ENCODE measurements around the gene CARNS1. TPM values are rescaled to one million over a fixed set of nuclear protein-coding genes. Genes with fewer than 3 reads are reported as not detected.
"Not testable (repeated sequence)": the region's sequence is repeated elsewhere in the genome, so short reads cannot be mapped to it uniquely, and the experiment has no call there.

The CARNS1 gene
- total RNA-seq, 1 experiment from 2014 or later = 0.13 TPM

DNA sequence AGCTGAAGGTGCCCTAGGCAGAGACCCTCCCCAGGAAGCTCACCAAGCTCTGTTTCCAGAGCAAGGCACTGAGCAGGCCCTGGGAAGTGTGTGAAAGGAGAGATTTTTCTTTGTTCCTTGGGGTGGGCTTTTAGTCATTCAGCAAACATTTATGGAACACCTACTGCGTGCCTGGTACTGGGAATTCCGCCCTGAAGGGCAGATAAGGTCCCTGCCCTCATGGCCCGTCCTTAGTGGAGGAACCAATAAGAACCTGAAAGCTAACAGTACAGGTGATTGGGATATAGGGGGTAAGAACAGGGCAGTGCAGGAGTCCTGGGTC is 49.7 kb downstream of the CARNS1 start:
- Histone ChIP-seq H3K4me3 (ENCODE audit: low read depth, low read length, poor library complexity, severe bottlenecking) (peak overlapping the region; percentile 80), H3K9me3 (ENCODE audit: low read depth, low read length, poor library complexity, severe bottlenecking) (no peaks in the 10 kb centered on the region), H3K27me3 (replicated peaks; ENCODE audit: insufficient read depth, low read depth, low read length, poor library complexity) (no peaks in the 10 kb centered on the region), H3K27ac (ENCODE audit: low read depth, low read length, poor library complexity, severe bottlenecking) (peak overlapping the region; percentile 78), H3K36me3 (ENCODE audit: insufficient read depth, low read length, poor library complexity, severe bottlenecking) (no peaks in the 10 kb centered on the region), H3K4me1 (ENCODE audit: insufficient read depth, low read length, poor library complexity, severe bottlenecking) (peaks cover 11% of the 10 kb centered on the region)
- no peak for DNase-seq (ENCODE audit: low spot score)
- ChIA-PET CTCF (no interaction called here), POLR2A (ENCODE audit: low non-redundant PET) (no interaction called here)
- BruUV-seq (replicated peaks) = no TSS peak
- intact Hi-C loops (cut with micrococcal nuclease; ENCODE audit: unreplicated experiment) = no loop called here
- TF ChIP-seq, protein P1, sequence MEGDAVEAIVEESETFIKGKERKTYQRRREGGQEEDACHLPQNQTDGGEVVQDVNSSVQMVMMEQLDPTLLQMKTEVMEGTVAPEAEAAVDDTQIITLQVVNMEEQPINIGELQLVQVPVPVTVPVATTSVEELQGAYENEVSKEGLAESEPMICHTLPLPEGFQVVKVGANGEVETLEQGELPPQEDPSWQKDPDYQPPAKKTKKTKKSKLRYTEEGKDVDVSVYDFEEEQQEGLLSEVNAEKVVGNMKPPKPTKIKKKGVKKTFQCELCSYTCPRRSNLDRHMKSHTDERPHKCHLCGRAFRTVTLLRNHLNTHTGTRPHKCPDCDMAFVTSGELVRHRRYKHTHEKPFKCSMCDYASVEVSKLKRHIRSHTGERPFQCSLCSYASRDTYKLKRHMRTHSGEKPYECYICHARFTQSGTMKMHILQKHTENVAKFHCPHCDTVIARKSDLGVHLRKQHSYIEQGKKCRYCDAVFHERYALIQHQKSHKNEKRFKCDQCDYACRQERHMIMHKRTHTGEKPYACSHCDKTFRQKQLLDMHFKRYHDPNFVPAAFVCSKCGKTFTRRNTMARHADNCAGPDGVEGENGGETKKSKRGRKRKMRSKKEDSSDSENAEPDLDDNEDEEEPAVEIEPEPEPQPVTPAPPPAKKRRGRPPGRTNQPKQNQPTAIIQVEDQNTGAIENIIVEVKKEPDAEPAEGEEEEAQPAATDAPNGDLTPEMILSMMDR (conservative IDR thresholded peaks at IDR 0.05; ENCODE audit: low read depth, low read length) = no peak
- TF ChIP-seq EZH2 (IDR thresholded peaks at IDR 0.05; ENCODE audit: borderline replicate concordance, low read depth, low read length, poor library complexity, severe bottlenecking) = no peak

DNA sequence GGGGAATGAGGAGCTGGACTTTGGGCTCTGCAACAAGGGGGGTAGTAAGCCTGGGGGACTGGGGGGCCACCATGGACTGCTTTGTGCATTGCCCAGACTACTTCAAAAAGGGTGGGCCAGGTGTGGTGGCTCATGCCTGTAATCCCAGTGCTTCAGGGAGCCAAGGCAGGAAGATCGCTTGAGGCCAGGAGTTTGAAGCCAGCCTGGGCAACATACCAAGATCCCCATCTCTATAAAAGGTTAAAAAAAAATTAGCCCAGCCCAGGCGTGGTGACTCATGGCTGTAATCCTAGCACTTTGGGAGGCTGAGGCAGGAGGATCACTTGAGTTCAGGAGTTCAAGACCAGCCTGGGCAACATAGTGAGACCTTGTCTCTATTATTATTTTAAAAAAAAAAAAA is 50.1 kb downstream of the CARNS1 start:
- CTCF ChIA-PET; H3K9me3 ChIP-seq (ENCODE audit: low read depth, low read length, poor library complexity, severe bottlenecking); BruUV-seq (replicated peaks); H3K36me3 ChIP-seq (ENCODE audit: insufficient read depth, low read length, poor library complexity, severe bottlenecking); intact Hi-C loops (cut with micrococcal nuclease; ENCODE audit: unreplicated experiment); DNase-seq (ENCODE audit: low spot score); H3K27ac ChIP-seq (ENCODE audit: low read depth, low read length, poor library complexity, severe bottlenecking); H3K27me3 ChIP-seq (replicated peaks; ENCODE audit: insufficient read depth, low read depth, low read length, poor library complexity); POLR2A ChIA-PET (ENCODE audit: low non-redundant PET): not testable (repeated sequence)
- Histone ChIP-seq H3K4me3 (ENCODE audit: low read depth, low read length, poor library complexity, severe bottlenecking) (peak overlapping the region; percentile 80), H3K4me1 (ENCODE audit: insufficient read depth, low read length, poor library complexity, severe bottlenecking) (peaks cover 11% of the 10 kb centered on the region)

DNA sequence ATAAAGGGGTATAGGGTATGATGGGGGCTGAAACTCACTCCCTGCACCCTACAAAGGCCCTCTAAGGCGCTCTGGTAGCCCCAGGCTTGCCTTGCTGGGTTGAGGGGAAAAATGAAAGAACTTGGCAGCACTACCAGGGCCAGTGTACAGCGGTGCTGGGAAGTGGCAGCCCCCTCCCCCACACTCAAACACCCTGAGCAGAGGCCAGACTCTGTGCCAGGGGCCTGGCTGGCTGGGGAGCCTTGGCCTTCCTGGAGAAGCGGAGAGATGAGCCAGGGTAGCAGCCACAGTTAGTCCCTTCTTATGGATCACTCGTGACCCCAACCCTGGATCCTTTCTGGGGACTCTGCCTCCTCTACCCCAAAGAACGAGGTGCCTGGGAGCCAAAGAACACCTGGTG is 50.9 kb downstream of the CARNS1 start:
- BruUV-seq (replicated peaks) = no TSS peak
- H3K9me3 ChIP-seq (ENCODE audit: low read depth, low read length, poor library complexity, severe bottlenecking) = no peaks in the 10 kb centered on the region
- intact Hi-C loops (cut with micrococcal nuclease; ENCODE audit: unreplicated experiment) = no loop called here
- no peak overlapping the region for H3K27ac ChIP-seq (ENCODE audit: low read depth, low read length, poor library complexity, severe bottlenecking)
- peaks cover 11% of the 10 kb centered on the region for H3K4me1 ChIP-seq (ENCODE audit: insufficient read depth, low read length, poor library complexity, severe bottlenecking)
- ChIA-PET CTCF (interaction anchor here (0.7 kb wide), 1 partner anchor 64 kb away, joined by 3 read pairs; the partner anchor contains the start of gene PPP1CA), POLR2A (ENCODE audit: low non-redundant PET) (no interaction called here)
- no peak for DNase-seq (ENCODE audit: low spot score)
- no peak for TF ChIP-seq EZH2 (IDR thresholded peaks at IDR 0.05; ENCODE audit: borderline replicate concordance, low read depth, low read length, poor library complexity, severe bottlenecking)
- TF ChIP-seq, protein P1 (conservative IDR thresholded peaks at IDR 0.05; ENCODE audit: low read depth, low read length) = no peak
- H3K4me3 ChIP-seq (ENCODE audit: low read depth, low read length, poor library complexity, severe bottlenecking) = no peak overlapping the region
- H3K27me3 ChIP-seq (replicated peaks; ENCODE audit: insufficient read depth, low read depth, low read length, poor library complexity) = no peaks in the 10 kb centered on the region
- H3K36me3 ChIP-seq (ENCODE audit: insufficient read depth, low read length, poor library complexity, severe bottlenecking) = no peaks in the 10 kb centered on the region

DNA sequence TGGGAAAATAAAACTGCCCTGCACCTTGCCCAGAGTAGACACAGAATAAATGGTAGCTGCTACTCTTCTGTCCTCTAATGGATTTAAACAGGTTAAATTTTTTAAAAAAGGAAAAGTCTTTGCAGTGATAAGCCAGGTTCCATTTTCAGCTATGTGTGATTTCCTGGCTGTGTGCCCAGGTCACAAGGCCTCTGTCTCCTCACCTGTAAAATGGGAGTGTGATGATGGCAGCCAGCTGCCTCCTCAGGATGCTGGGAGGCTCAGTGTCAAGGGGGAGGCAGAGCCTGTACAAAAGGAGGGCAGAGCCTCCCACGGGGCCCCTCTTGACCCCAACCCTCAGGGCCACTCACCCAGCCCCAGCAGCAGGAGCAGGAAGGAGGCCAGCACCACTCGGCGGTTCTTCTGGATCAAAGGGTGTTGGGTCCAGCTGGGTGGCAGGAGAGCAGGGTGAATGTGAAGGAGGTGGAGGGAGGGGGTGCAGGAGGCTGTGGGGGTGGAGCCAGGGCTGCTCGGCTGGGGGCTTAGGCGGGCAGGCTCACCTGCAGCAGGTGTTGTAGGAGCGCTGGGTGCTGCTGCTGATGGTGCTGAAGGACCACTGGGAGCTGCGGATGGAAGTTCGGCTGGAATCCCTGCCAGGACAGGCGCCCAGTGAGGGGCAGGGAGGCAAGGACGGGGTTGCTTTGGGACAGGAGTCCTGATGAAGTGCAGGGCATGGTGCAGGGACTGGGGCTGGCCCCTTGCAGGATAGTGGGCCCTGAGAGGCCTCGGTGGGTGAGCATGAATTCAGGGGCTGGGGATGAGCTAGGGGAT is 51.7 kb downstream of the CARNS1 start:
- intact Hi-C loops (cut with micrococcal nuclease; ENCODE audit: unreplicated experiment) = no loop called here

More for the DNA sequence above, 51.7 kb downstream of the CARNS1 start:
- Histone ChIP-seq H3K9me3 (ENCODE audit: low read depth, low read length, poor library complexity, severe bottlenecking) (no peaks in the 10 kb centered on the region), H3K4me3 (ENCODE audit: low read depth, low read length, poor library complexity, severe bottlenecking) (peak overlapping the region; percentile 84), H3K27me3 (replicated peaks; ENCODE audit: insufficient read depth, low read depth, low read length, poor library complexity) (no peaks in the 10 kb centered on the region), H3K27ac (ENCODE audit: low read depth, low read length, poor library complexity, severe bottlenecking) (no peak overlapping the region), H3K4me1 (ENCODE audit: insufficient read depth, low read length, poor library complexity, severe bottlenecking) (peaks cover 11% of the 10 kb centered on the region), H3K36me3 (ENCODE audit: insufficient read depth, low read length, poor library complexity, severe bottlenecking) (no peaks in the 10 kb centered on the region)
- TF ChIP-seq, protein P1 (conservative IDR thresholded peaks at IDR 0.05; ENCODE audit: low read depth, low read length) = no peak
- TF ChIP-seq EZH2 (IDR thresholded peaks at IDR 0.05; ENCODE audit: borderline replicate concordance, low read depth, low read length, poor library complexity, severe bottlenecking) = no peak
- CTCF ChIA-PET = no interaction called here
- DNase-seq (ENCODE audit: low spot score) = no peak
- no TSS peak for BruUV-seq (replicated peaks)
- POLR2A ChIA-PET (ENCODE audit: low non-redundant PET) = no interaction called here

Measured in A673 (cell line).